Neuronal stem cell (in vitro differentiated cells): Measurements from ENCODE around the gene LCT. TPM values are rescaled to one million over a fixed set of nuclear protein-coding genes. Genes with fewer than 3 reads are reported as not detected.
"Not testable (repeated sequence)": the region's sequence is repeated elsewhere in the genome, so short reads cannot be mapped to it uniquely, and the experiment has no call there.

Experiments
- DNase-seq: peaks from one replicate; pipeline ENCODE4 v3.0.0-alpha.2; 2013; ENCODE audit warnings: low spot score
- H2AFZ ChIP-seq: one replicate; pipeline ENCODE4 v1.6.1; 2013; ENCODE audit warnings: mild to moderate bottlenecking, low read length, inconsistent platforms
- H2AK5ac ChIP-seq: 2 replicates; pipeline ENCODE4 v1.6.1; 2013; ENCODE audit warnings: low read depth, mild to moderate bottlenecking, inconsistent platforms, low read length, moderate library complexity, mixed read lengths
- H2BK120ac ChIP-seq: 2 replicates; pipeline ENCODE4 v1.6.1; 2013; ENCODE audit warnings: low read depth, mild to moderate bottlenecking, inconsistent platforms, low read length, moderate library complexity, mixed read lengths
- H2BK12ac ChIP-seq: one replicate; pipeline ENCODE4 v1.6.1; 2013; ENCODE audit warnings: low read length, inconsistent platforms
- H2BK15ac ChIP-seq: 2 replicates; pipeline ENCODE4 v1.6.1; 2013; ENCODE audit warnings: mild to moderate bottlenecking, low read length, inconsistent platforms, mixed read lengths
- H2BK5ac ChIP-seq: one replicate; pipeline ENCODE4 v1.6.1; 2013; ENCODE audit warnings: inconsistent platforms, mild to moderate bottlenecking, low read length, moderate library complexity
- H3K14ac ChIP-seq: one replicate; pipeline ENCODE4 v1.6.1; 2013; ENCODE audit warnings: low read length, inconsistent platforms
- H3K18ac ChIP-seq: 2 replicates; pipeline ENCODE4 v1.6.1; 2013; ENCODE audit warnings: low read length, inconsistent platforms
- H3K23ac ChIP-seq: 2 replicates; pipeline ENCODE4 v1.6.1; 2013; ENCODE audit warnings: low read depth, mild to moderate bottlenecking, mixed read lengths, low read length, inconsistent platforms; ENCODE audit not compliant: poor library complexity
- H3K27ac ChIP-seq: replicated peaks from 3 replicates; pipeline ENCODE4 v1.5.1; 2013; ENCODE audit warnings: low read length, inconsistent platforms
- H3K27me3 ChIP-seq, 3 experiments: 2 replicates each; pipeline ENCODE4 v1.6.1; 2013; ENCODE audit warnings: low read length in 3 of 3, mild to moderate bottlenecking in 2 of 3, inconsistent platforms in 1 of 3, low read depth in 1 of 3, mixed read lengths in 1 of 3, moderate library complexity in 1 of 3; ENCODE audit not compliant: control insufficient read depth in 3 of 3, insufficient read depth in 3 of 3
- H3K36me3 ChIP-seq, 2 donors: replicated peaks in 1 of 2; 2 replicates each; pipeline ENCODE4 v1.6.1; 2013; ENCODE audit warnings: low read length in 2 of 2; ENCODE audit not compliant: control insufficient read depth in 2 of 2, insufficient read depth in 2 of 2
- H3K4ac ChIP-seq: 2 replicates; pipeline ENCODE4 v1.6.1; 2013; ENCODE audit warnings: inconsistent platforms, mild to moderate bottlenecking, low read length, moderate library complexity
- H3K4me1 ChIP-seq, 2 donors: 1 replicate in 1 of 2; 2 replicates in 1 of 2; pipeline ENCODE4 v1.6.1; 2013; ENCODE audit warnings: low read length in 2 of 2, low read depth in 1 of 2; ENCODE audit not compliant: control insufficient read depth in 2 of 2, insufficient read depth in 1 of 2
- H3K4me2 ChIP-seq: one replicate; pipeline ENCODE4 v1.6.1; 2013; ENCODE audit warnings: mild to moderate bottlenecking, low read length, inconsistent platforms; ENCODE audit not compliant: insufficient read depth, poor library complexity, severe bottlenecking
- H3K4me3 ChIP-seq, 2 donors: 2 replicates each; pipeline ENCODE4 v1.5.1; 2013; ENCODE audit warnings: low read length in 2 of 2, mild to moderate bottlenecking in 2 of 2, inconsistent platforms in 1 of 2, moderate library complexity in 1 of 2
- H3K79me1 ChIP-seq: one replicate; pipeline ENCODE4 v1.6.1; 2013; ENCODE audit warnings: low read depth, mild to moderate bottlenecking, inconsistent platforms, low read length, moderate library complexity
- H3K9ac ChIP-seq: one replicate; pipeline ENCODE4 v1.6.1; 2013; ENCODE audit warnings: mild to moderate bottlenecking, low read depth, low read length, inconsistent platforms; ENCODE audit not compliant: poor library complexity
- H3K9me3 ChIP-seq, 2 donors: replicated peaks in 1 of 2; 2 replicates each; pipeline versions ENCODE3 to v1.6.1; 2013; ENCODE audit warnings: low read length in 2 of 2, mild to moderate bottlenecking in 2 of 2, inconsistent platforms in 1 of 2, low read depth in 1 of 2, mixed read lengths in 1 of 2, moderate library complexity in 1 of 2; ENCODE audit not compliant: control insufficient read depth in 2 of 2, insufficient read depth in 1 of 2
- H4K8ac ChIP-seq: one replicate; pipeline ENCODE4 v1.6.1; 2013; ENCODE audit warnings: low read depth, mild to moderate bottlenecking, inconsistent platforms, low read length, moderate library complexity
- H4K91ac ChIP-seq: one replicate; pipeline ENCODE4 v1.6.1; 2013; ENCODE audit warnings: low read length, low read depth, mild to moderate bottlenecking, inconsistent platforms; ENCODE audit not compliant: poor library complexity
- WGBS, 2 donors: extraction: QIAGEN DNeasy Blood & Tissue Kit; methylation state at CpG; one replicate each; pipeline ENCODE4 v1.1.7; 2013; ENCODE audit warnings: missing lambda C conversion rate in 2 of 2, mixed read lengths in 1 of 2; ENCODE audit not compliant: insufficient read length in 2 of 2, insufficient replicate concordance in 1 of 2; ENCODE audit errors: extremely low coverage in 2 of 2; 5-methylcytosine and 5-hydroxymethylcytosine counted together
- polyA plus RNA-seq, 2 experiments: library from polyadenylated mRNA; stranded (reverse); fragments of 200-250 nt; gene quantifications; one replicate each; pipeline ENCODE4 v1.2.3, GENCODE V29; 2013

Gene LCT
- not detected for polyA plus RNA-seq (2013, experiment 1 of 2)
- not detected for polyA plus RNA-seq (2013, experiment 2 of 2)

DNA sequence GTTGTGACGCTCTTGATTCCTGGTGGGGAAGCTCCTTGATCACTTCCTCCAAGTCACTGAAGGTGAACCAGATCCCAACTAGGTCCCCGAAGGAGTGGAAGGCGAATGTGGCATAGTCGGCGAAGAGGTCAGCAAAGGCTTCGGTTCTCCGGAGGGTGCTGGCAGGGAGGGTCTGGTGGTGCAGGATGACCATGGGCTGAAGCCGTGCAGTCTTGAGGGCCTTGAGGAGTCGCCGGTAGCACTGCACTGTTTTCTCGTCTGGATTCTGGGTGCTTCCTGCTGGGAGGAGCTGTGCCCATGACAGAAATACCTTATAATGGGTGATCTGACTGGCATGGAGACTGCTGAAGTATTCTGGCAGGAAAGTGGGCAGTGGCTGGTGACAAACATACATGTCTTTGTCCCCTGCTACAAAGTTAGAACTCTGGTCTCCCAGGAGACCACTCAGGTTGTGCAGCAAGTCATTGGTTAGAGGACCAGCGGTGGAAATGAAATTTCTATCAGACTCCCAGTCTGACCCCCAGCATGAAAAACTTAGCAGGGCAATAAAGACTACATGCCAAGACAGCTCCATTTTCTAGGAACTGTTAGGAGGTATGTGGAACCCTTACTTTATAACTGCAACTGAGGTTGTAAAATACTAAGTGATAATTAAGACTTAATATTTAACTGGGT lies at the start of gene LCT:
Gene LCT (minus strand): TSS at position 589 of the 675 bp plus-strand sequence. CDS start 15 bp downstream, at position 574.
- Histone ChIP-seq H3K36me3 (peaks cover 4 to 43% of the 10 kb centered on the region in 2 donors), H3K9me3 (no peaks in the 10 kb centered on the region), H4K91ac (no peak within 1 kb of the TSS), H3K9ac (no peak within 1 kb of the TSS), H3K4me2 (no peak within 1 kb of the TSS), H2BK5ac (no peak within 1 kb of the TSS), H2AK5ac (no peak within 1 kb of the TSS), H3K27me3 (no peaks in the 10 kb centered on the region), H2BK15ac (no peak within 1 kb of the TSS), H2BK120ac (no peak within 1 kb of the TSS), H4K8ac (no peak within 1 kb of the TSS), H2AFZ (no peak within 1 kb of the TSS), H3K18ac (no peak within 1 kb of the TSS), H3K27ac (no peak within 1 kb of the TSS), H2BK12ac (no peak within 1 kb of the TSS), H3K4ac (no peak within 1 kb of the TSS), H3K14ac (no peak within 1 kb of the TSS), H3K4me1 (no peaks in the 10 kb centered on the region), H3K23ac (no peak within 1 kb of the TSS), H3K79me1 (no peaks in the 10 kb centered on the region), H3K4me3 (no peak within 1 kb of the TSS)
- no CpG with 5 or more reads among the region's 12 CpGs for WGBS, 2 donors
- no peak for DNase-seq

DNA sequence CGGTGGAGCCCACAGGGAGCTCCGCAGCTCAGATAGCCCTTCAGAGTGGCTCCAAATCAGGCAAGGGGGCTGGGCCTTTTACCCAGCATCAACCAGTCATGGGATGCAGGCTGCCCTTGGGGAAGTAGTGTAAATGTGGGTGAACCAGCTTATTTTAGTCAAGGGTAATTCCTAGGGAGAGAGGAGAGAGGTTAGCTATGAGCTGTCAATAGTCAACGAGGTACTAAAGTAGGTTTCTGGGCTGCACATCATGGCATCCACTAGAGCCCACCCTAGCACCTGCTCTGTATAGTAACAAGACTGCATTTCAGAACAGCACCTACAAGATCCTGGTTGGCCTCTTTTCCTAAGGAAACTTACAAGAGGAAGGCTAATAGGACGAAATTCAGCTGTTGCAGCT lies 48.7 kb upstream of the LCT start:
- H2AFZ ChIP-seq: peak overlapping the region; percentile 56
- H3K79me1 ChIP-seq: no peaks in the 10 kb centered on the region
- H4K91ac ChIP-seq: no peak overlapping the region
- H3K9me3 ChIP-seq: peaks cover 0 to 3% of the 10 kb centered on the region in 2 donors
- DNase-seq: no peak
- no peak overlapping the region for H2BK5ac ChIP-seq
- H3K23ac ChIP-seq: no peak overlapping the region
- H2BK15ac ChIP-seq: no peak overlapping the region
- H3K4me1 ChIP-seq: peaks cover 2 to 5% of the 10 kb centered on the region in 2 donors
- no peaks in the 10 kb centered on the region for H3K36me3 ChIP-seq
- no peak overlapping the region for H3K4me3 ChIP-seq
- H3K4me2 ChIP-seq: no peak overlapping the region
- H4K8ac ChIP-seq: no peak overlapping the region
- no peaks in the 10 kb centered on the region for H3K27me3 ChIP-seq
- H3K14ac ChIP-seq: no peak overlapping the region
- H2BK12ac ChIP-seq: no peak overlapping the region
- no peak overlapping the region for H3K4ac ChIP-seq
- no CpG with 5 or more reads among the region's 4 CpGs for WGBS, 2 donors
- no peak overlapping the region for H3K27ac ChIP-seq
- no peak overlapping the region for H2AK5ac ChIP-seq
- no peak overlapping the region for H3K18ac ChIP-seq
- no peak overlapping the region for H3K9ac ChIP-seq
- no peak overlapping the region for H2BK120ac ChIP-seq

DNA sequence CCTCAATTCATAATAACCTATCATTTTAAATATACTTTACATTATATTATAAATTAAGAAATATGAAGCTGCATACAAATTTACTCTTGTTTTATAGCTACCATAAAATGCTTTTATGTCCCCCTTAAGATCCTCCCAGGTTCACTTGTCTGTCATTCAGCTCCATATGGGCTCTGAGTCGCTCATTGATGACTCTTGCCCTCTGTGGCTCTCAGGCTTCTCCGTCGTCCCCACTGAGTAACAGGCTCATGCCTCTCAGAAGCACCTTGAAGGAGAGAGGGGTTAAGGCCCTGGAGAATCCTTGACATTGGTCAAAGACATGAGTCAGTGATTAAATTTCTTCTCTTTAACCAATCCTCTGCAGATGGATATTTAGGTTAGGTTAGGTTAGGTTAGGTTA lies 45.4 kb upstream of the LCT start:
- H4K91ac ChIP-seq: no peak overlapping the region
- H3K9ac ChIP-seq: no peak overlapping the region
- no peak overlapping the region for H3K4me3 ChIP-seq
- H2BK120ac ChIP-seq: no peak overlapping the region
- H3K27me3 ChIP-seq: no peaks in the 10 kb centered on the region
- no peaks in the 10 kb centered on the region for H3K36me3 ChIP-seq
- H3K4me1 ChIP-seq: peaks cover 2 to 5% of the 10 kb centered on the region in 2 donors
- no peak overlapping the region for H3K14ac ChIP-seq
- WGBS, 2 donors: no CpG with 5 or more reads among the region's 3 CpGs
- H3K4ac ChIP-seq: no peak overlapping the region
- no peak overlapping the region for H2AK5ac ChIP-seq
- peak overlapping the region; percentile 30 for H2AFZ ChIP-seq
- no peaks in the 10 kb centered on the region for H3K79me1 ChIP-seq
- H2BK15ac ChIP-seq: no peak overlapping the region
- no peak for DNase-seq
- no peak overlapping the region for H3K18ac ChIP-seq
- no peak overlapping the region for H2BK5ac ChIP-seq
- H3K27ac ChIP-seq: no peak overlapping the region
- H3K4me2 ChIP-seq: no peak overlapping the region
- H4K8ac ChIP-seq: no peak overlapping the region
- H2BK12ac ChIP-seq: no peak overlapping the region
- no peak overlapping the region for H3K23ac ChIP-seq
- H3K9me3 ChIP-seq: no peaks in the 10 kb centered on the region

DNA sequence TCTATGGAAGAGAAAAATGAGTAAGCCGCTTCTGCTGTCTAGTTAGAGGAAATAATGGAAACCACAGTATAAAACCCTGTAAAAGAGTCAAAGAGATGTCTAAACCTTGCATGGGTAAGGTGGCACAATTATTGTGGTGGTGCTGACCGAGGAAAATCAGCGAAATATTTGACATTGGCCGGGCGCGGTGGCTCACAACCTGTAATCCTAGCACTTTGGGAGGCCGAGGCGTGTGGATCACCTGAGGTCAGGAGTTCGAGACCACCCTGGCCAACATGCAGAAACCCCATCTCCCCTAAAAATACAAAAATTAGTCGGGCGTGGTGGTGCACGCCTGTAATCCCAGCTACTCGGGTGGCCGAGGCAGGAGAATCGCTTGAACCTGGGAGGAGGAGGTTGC lies 39.8 kb upstream of the LCT start:
- WGBS, 2 donors: no CpG with 5 or more reads among the region's 15 CpGs
- H3K9ac ChIP-seq, H3K27me3 ChIP-seq, H2BK15ac ChIP-seq, H3K14ac ChIP-seq, H3K4me1 ChIP-seq, H2BK120ac ChIP-seq, H3K4me2 ChIP-seq, H2AK5ac ChIP-seq, H3K27ac ChIP-seq, H4K8ac ChIP-seq, H3K4ac ChIP-seq, H2BK5ac ChIP-seq, DNase-seq, H3K79me1 ChIP-seq, H4K91ac ChIP-seq, H3K18ac ChIP-seq, H2BK12ac ChIP-seq, H3K23ac ChIP-seq, H3K9me3 ChIP-seq: not testable (repeated sequence)
- Histone ChIP-seq H3K4me3 (peak overlapping the region in 1 of 2 donors; percentile 77), H3K36me3 (peaks cover 0 to 33% of the 10 kb centered on the region in 2 donors), H2AFZ (peak overlapping the region; percentile 94)
